ENCODE results near the gene AGTRAP. TPM values are rescaled to one million over a fixed set of nuclear protein-coding genes. Genes with fewer than 3 reads are reported as not detected.
A peak's percentile ranks its signal among the peaks of the same experiment; 100 is the strongest.

The AGTRAP gene
- total and polyA plus RNA-seq, 2 of the 8 experiments (the other 6 are each of a cell fraction or from before 2014, with no cell fraction given), result 69.7 to 192 TPM

- no peak for TF ChIP-seq CHD7 (IDR thresholded peaks at IDR 0.05; ENCODE audit: insufficient replicate concordance, low read length)
- TF ChIP-seq CHD1 (IDR thresholded peaks at IDR 0.05; ENCODE audit: low read depth, low read length), result no peak
- no peak for TF ChIP-seq CHD2 (IDR thresholded peaks at IDR 0.05; ENCODE audit: low read length)
- TF ChIP-seq POU5F1 (IDR thresholded peaks at IDR 0.05; ENCODE audit: low read depth, low read length), result no peak
- no peak for TF ChIP-seq CEBPB (IDR thresholded peaks at IDR 0.05; ENCODE audit: low read depth, low read length)
- TF ChIP-seq FOSL1 (IDR thresholded peaks at IDR 0.05; ENCODE audit: insufficient read depth, low read depth, low read length), result no peak
- TF ChIP-seq E2F6 (IDR thresholded peaks at IDR 0.05), result 0 out of 2 replicates have a peak, but pooled peaks have one; percentile 48
Measured at GRCh38 chr1:11719313-11720032, 16.5 kb upstream of the AGTRAP start (continued).

All from H1 (cell line).